ENCODE results near the gene OSCP1.

GRCh38 chr1:36400825-36401601, 49.2 kb downstream of the OSCP1 start:
- TF ChIP-seq CTCF (conservative IDR thresholded peaks at IDR 0.05) (no peak), ZFX (IDR thresholded peaks at IDR 0.05) (no peak)
